ENCODE data around the gene LBHD2. TPM values are rescaled to one million over a fixed set of nuclear protein-coding genes. Genes with fewer than 3 reads are reported as not detected.

LBHD2 gene
- total and polyA plus RNA-seq, 2 of the 13 experiments (the other 11 are each of a cell fraction or from before 2014, with no cell fraction given), result 0.67 to 1.00 TPM

GRCh38 chr14:103139132-103140025, 55.4 kb downstream of the LBHD2 start:
- CTCF ChIA-PET (ENCODE audit: low intra/inter-chr PET ratio, low total read pairs), result no interaction called here
- H3K4me1 ChIP-seq (ENCODE audit: insufficient read depth, low read length), result peaks cover 34% of the 10 kb centered on the region
- POLR2A ChIA-PET, result interaction anchor here (1.4 kb wide), 1 partner anchor 195 kb away, joined by 3 read pairs; the partner anchor contains the start of gene EIF5
- intact Hi-C loops (cut with micrococcal nuclease; ENCODE audit: unreplicated experiment), result no loop called here
- in situ Hi-C loops (cut with HindIII; ENCODE audit: extremely low pct_ligation_motif_present, low pct_unique_long_range_greater_than_20kb), result no loop called here
- H3K4me2 ChIP-seq (ENCODE audit: low read depth, low read length), result peak overlapping the region; percentile 53; the same call in 1 of the 2 replicates
- no peaks in the 10 kb centered on the region for H4K20me1 ChIP-seq (ENCODE audit: insufficient read depth, low read length)
- BruUV-seq (replicated peaks), result no TSS peak
- peaks cover 3 to 40% of the 10 kb centered on the region in 2 experiments; a peak in 2 of 5 replicates for H3K27me3 ChIP-seq (ENCODE audit: control insufficient read depth in 1 of 2, insufficient read depth in 2 of 2, low read length in 2 of 2)
- no peak overlapping the region for H3K9ac ChIP-seq (ENCODE audit: insufficient read depth, low read depth, low read length)
- 46% methylated on average over 29 of the region's 29 CpGs for WGBS (ENCODE audit: low lambda C conversion rate)
- DNase-seq (ENCODE audit: low spot score) (no peak), FAIRE-seq (no peak), ATAC-seq (no peak)
- no peaks in the 10 kb centered on the region for H3K79me2 ChIP-seq (ENCODE audit: insufficient read depth, low read length)
- peak overlapping the region in 1 of 3 experiments; percentile 48; a peak in 1 of 6 replicates for H3K4me3 ChIP-seq (replicated peaks in 1 of 3; ENCODE audit: insufficient read depth in 1 of 3, low read depth in 2 of 3, low read length in 3 of 3)
- no peak overlapping the region for H3K27ac ChIP-seq (ENCODE audit: extremely low read length, insufficient read depth, low read length)
- H3K9me3 ChIP-seq (ENCODE audit: low read length), result no peaks in the 10 kb centered on the region
- no peak overlapping the region for H2AFZ ChIP-seq (ENCODE audit: low read length)
- TF ChIP-seq HNRNPLL (IDR thresholded peaks at IDR 0.05; ENCODE audit: low read depth, low read length, poor library complexity, severe bottlenecking) (no peak), DBP (CRISPR knock-in tag; IDR thresholded peaks at IDR 0.05; ENCODE audit: not compliant biosample characterization) (no peak), ZNF530 (CRISPR knock-in tag; IDR thresholded peaks at IDR 0.05; ENCODE audit: low read depth) (no peak), HMGXB4 (CRISPR knock-in tag; IDR thresholded peaks at IDR 0.05; ENCODE audit: borderline replicate concordance in 1 of 2, low read depth in 1 of 2) (no peak), ZNF563 (CRISPR knock-in tag; IDR thresholded peaks at IDR 0.05) (no peak), BATF2 (CRISPR knock-in tag; IDR thresholded peaks at IDR 0.05) (no peak)
- no peaks in the 10 kb centered on the region for H3K36me3 ChIP-seq (replicated peaks in 1 of 2; ENCODE audit: control insufficient read depth in 1 of 2, insufficient read depth in 2 of 2, low read length in 2 of 2)

Other genes with a start within 250 kb of the LBHD2 start
- gene AMN, start 161.5 kb upstream of the LBHD2 start, total RNA-seq (2016; rRNA removed; fragmentation: Illumina TruSeq; extraction: Trizol), result 8.2 and 33.1 TPM in 2 replicates
- 9.8 and 18.9 TPM in 2 replicates for gene AMN, start 161.5 kb upstream of the LBHD2 start, polyA plus RNA-seq (2011; rRNA removed)
- 19.7 and 20.2 TPM in 2 replicates for gene CDC42BPB, start 26.7 kb upstream of the LBHD2 start, total RNA-seq (2016; rRNA removed; fragmentation: Illumina TruSeq; extraction: Trizol)
- 32.3 and 33.3 TPM in 2 replicates for gene CDC42BPB, start 26.7 kb upstream of the LBHD2 start, polyA plus RNA-seq (2011; rRNA removed)
- 11.3 and 27.0 TPM in 2 replicates for gene EXOC3L4, start 10.5 kb downstream of the LBHD2 start, total RNA-seq (2016; rRNA removed; fragmentation: Illumina TruSeq; extraction: Trizol)
- 11.8 and 21.2 TPM in 2 replicates for gene EXOC3L4, start 10.5 kb downstream of the LBHD2 start, polyA plus RNA-seq (2011; rRNA removed)
- 0.45 and 0.46 TPM in 2 replicates for gene TNFAIP2, start 39.3 kb downstream of the LBHD2 start, total RNA-seq (2016; rRNA removed; fragmentation: Illumina TruSeq; extraction: Trizol)
- 0.91 and 1.5 TPM in 2 replicates for gene TNFAIP2, start 39.3 kb downstream of the LBHD2 start, polyA plus RNA-seq (2011; rRNA removed)